NCI-H345 (cell line): Measurements from ENCODE around the gene SCMH1.
A peak's percentile ranks its signal among the peaks of the same experiment; 100 is the strongest.
"Not testable (repeated sequence)": the region's sequence is repeated elsewhere in the genome, so short reads cannot be mapped to it uniquely, and the experiment has no call there.

Experiments used
- DNase-seq: peaks from one replicate; lab custom pipeline; 2025; lab: John Stamatoyannopoulos, UW

SCMH1 gene

DNA sequence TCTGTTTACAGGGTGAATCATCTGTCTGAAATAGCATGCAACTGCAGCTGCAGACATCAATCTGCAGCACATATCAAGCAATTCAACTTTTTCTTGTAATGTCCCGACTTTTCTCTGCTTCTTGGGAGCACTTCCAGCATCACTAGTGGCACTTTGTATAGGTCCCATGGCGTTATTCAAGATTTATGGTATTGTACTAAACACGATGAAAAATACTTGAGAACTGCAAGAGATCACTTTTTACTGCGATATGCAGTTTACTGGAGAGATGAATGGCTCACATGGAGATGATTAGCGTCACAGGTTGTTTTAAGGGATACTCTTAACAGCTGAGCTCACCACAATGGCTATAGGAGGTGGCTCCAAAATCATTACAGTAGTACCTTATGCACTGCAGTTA, 7.2 kb upstream of the SCMH1 start:
- DNase-seq: no peak

DNA sequence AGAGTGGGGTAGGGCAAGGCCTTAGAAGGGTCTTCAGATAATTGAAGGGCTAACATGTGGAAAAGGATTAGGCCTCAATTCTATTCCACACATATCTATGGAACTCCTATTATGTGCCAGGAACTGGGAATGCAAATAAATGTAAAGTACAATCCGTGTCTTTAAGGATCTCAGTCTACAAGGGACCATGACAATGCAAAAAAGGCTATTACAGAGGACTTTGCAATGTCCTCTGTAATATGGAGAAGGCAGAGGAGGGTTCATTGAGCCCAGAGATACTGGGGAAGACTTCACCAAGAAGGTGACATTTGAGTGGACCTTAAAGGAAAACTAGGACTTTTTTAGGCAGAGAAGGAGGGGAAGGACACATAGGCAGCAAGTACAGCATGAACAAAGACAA, 4.5 kb upstream of the SCMH1 start:
- DNase-seq: no peak

DNA sequence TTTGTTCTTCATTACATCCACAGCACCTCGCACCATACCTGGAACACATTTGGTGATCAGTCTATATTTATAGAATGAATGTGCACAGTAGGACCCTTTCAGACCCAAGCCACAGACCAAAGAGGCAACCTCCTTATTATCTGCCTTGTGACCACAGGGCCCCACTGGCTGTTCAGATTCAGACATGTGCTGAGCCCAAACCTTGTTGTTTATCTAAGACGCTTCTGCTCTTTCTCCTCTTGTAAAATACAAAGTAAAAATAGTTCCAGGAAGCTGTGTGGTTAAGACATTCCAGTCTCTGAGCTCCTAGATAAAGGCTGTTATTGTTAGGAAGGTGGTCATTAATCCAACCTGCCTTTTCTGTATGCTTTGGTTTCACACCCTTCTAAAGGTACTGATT, 3.6 kb upstream of the SCMH1 start:
- no peak for DNase-seq

DNA sequence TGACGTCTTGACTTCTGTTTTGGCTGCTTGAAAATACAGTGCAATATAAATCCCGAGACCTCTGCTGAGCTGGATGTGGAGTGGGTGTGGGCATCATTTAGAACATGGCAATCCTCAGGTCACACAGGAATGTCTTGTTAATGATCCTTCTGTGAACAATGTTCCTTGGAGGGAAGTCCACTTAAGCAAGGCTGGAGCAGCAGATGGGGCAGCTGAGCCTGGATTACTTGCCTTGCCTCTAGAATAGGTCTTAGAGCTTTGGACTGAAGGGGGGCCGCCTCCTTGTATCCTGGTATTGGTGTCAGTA, 926 bp upstream of the SCMH1 start:
- DNase-seq: no peak

- DNase-seq: peak; percentile 45
Measured at GRCh38 chr1:41242342-41243078, 404 bp upstream of the SCMH1 start.

DNA sequence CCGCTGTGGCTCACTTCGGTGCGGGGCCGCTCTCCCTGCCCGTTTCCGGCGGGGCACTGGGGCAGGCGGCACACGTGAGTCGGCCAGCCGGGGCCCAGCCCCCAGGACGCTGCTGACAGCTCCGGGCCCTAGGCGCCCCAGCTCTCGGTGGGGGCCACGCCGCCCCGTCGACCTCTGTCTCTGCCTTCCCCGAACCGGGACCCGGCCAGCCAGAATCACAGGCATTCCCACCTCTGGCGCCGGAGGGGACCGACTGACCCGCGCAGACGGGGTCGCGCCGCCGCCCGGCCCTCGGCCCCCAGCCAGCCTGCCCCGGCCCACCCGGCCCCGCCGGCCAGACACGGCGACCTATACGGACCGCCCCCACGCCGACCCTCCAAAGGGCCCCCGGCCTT, 755 bp downstream of the SCMH1 start:
- DNase-seq: peak; percentile 47

- no peak for DNase-seq
Measured at GRCh38 chr1:41240781-41241353, 1.2 kb downstream of the SCMH1 start.

- DNase-seq: peak; percentile 11
Measured at GRCh38 chr1:41239988-41240610, 2.0 kb downstream of the SCMH1 start.

DNA sequence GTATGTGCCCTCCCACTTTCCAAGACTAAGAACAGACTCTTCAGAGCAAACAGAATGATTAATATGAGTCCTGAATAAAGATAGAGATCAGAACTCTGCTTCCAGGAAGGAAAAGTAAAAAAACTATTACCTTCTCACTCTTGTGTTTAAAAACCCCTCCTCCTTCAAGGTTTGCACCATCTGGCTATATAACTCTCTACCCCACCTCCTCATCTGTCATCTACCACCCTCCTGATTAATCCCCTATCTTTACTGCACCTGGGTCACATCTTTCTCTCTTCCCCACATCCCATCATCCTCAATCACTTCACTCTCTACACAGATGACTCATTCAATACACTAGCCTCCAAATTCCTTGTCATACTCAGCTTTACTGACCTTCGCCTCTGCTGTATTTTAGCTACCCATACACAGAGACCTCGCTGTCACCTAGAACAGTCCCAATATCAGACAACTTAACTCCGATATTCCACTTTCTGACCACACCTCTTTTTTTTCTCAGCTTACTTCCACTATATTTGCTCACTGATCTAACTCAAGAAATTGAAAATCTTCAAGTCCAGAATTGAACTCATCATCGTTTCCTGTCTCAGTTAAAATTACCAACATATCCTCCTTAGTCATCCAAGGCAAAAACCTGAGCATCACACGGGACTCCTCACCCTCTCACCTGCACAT, 3.7 kb downstream of the SCMH1 start:
- DNase-seq: no peak

DNA sequence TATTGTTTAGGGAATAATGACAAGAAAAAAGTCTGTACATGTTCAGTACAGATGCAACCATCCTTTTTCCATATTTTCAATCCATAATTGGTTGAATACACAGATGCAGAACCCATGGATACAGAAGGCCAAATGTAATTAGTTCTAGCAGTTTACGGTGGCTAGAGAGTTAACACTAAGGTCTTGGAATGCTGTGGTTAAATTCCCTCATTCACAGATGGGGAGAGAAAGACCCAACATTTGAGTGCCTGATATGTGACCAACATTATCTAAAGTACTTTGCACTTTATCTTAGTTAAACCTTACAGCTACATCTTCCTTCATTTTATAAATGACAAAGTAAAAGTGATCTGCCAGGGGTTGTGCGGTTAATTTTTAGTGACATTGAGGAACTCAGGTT, 5.3 kb downstream of the SCMH1 start:
- DNase-seq: no peak

DNA sequence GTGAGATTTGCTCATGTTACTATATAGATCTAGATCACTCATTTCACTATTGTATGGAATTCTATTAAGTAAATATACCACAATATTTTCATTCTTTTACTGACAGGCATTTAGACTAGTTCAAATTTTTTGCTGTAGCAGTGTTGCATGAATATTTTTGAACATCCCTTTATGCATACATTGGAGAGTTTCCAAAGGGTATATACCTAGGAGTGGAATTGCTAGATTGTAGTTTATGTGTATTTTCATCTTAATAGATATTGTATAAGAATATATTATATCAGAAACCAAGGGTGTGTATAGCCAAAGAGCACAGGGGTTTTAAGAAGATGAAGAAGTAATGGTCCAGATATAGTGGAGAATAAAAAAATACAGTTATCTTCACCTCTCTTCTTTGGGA, 6.2 kb downstream of the SCMH1 start:
- DNase-seq: no peak

DNA sequence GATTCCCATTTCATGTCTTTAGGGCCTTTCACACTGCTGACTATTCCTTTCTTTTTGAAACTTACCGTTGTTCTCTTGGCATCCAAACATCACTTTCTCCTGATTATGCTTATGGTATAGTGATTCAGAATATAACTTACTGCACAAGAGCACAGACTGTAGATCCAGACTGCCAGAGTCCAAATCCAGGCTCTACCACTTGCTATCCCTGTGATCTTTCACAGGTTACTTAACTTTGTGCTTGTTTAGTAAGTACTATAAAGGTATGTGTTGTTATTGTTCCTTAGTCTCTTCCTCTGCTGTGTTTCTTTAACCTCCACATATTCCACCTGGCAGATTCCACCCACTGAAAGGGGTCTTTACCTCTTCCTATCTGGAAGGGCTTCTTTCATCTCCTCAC, 8.4 kb downstream of the SCMH1 start:
- no peak for DNase-seq

- no peak for DNase-seq
Measured at GRCh38 chr1:41232305-41232704, 9.8 kb downstream of the SCMH1 start.

DNA sequence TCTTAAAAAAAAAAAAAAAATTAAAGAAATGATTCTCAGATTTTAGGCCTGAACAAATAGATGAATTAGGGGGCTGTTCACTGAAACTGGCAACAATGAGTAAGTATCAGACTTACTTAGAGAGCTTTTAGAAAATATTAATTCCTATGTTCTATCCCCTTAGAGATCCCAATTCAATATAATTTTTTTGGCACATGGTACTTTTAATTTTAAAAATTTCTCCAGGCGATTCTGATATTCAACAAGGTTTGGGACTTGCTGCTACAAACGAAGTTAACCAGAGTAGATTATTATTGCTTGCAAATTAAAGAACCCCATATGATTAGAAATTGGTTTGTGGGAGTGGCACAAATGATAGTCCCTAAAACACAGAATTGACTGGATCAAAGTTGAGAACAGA, 11.4 kb downstream of the SCMH1 start:
- no peak for DNase-seq

GRCh38 chr1:41229219-41229618, 12.9 kb downstream of the SCMH1 start:
- not testable (repeated sequence) for DNase-seq

DNA sequence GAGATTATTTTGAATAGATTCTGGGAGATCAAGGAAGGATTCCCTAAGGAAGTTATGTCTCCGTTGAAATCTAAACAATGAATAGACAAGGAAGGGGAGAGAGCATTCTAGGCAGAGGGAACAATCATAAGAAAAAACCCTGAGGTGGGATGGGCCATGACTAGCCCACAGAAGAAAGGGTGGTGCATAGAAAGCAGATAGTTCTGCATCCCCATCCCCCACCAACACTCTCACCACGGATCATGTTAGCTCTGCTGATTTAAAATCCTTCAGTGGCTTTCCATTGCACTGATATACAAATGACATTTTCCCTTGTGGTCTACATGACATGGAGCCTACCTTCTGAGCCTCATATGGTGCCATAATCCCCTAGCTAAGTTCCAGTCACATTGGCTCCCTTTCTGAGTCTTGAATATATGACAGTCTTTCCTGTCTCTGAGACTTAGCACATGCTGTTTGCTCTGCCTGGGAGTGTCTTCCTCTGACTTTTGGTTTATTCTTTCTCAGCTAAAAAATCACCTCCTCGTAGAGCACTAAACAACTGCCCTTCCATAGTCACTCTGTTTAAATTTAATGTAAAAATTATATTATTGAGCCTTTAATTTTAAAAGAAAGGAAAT, 15.2 kb downstream of the SCMH1 start:
- no peak for DNase-seq

DNA sequence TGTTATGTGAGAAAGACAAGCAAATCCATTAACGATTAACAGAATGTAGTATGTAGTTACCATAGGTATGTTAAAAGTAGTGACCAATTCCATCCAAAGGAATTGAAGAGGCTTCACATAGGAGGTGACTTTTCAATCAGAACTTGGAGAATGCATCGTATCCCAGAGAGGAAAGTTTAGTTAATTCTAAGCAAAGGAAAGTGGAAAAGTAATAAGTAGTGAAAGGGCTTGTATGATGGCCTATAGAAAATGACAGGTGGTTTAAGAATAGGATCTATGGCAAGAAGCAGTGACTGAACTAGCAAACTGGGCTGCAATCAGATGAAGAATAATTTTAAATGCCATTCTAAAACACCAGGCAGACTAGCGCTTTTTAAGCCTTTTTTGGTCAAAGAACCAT, 16.6 kb downstream of the SCMH1 start:
- no peak for DNase-seq

GRCh38 chr1:41222496-41222895, 19.6 kb downstream of the SCMH1 start:
- peak; percentile 69 for DNase-seq

GRCh38 chr1:41221995-41222394, 20.1 kb downstream of the SCMH1 start:
- DNase-seq: no peak

DNA sequence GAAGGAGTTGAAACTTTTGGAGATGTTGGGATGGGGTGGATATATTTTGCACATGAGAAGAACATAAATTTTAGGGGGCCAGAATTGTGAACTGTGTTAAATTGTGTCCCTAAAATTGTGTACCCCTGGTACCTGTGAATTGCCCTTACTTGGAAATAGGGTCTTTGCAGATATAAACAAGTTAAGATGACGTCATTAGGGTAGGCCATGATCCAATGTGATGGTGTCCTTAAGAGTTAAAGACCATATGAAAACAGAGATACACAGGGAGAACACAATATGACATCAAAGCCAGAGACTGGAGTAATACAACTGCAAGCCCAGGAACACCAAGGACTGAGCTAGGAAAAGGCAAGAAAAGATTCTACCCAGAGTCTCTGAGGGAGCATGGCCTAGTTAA, 24.0 kb downstream of the SCMH1 start:
- DNase-seq: no peak

GRCh38 chr1:41217441-41217840, 24.7 kb downstream of the SCMH1 start:
- DNase-seq: no peak

DNA sequence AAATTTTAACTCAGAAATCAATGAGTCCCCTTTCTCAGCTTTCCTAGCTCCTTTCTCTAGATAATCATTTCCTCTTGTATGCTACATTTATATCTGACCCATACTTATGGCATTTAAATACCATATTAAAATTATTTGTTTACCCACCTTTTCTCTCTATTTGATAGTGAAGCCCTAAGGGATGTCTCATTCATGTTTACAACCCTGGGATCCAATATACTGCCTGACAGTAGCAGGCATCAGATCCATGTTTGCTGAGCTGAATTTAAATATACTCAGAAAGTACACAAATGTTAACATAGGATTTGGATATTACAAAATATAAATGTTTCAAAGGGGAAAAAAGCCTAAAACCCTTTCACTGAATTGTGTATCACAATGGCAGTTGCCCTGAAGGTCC, 26.5 kb downstream of the SCMH1 start:
- no peak for DNase-seq

- DNase-seq: no peak
Measured at GRCh38 chr1:41213341-41213740, 28.8 kb downstream of the SCMH1 start.
